ENCODE data around the gene PRDM16. TPM values are rescaled to one million over a fixed set of nuclear protein-coding genes. Genes with fewer than 3 reads are reported as not detected.

The PRDM16 gene
- total and polyA plus RNA-seq, 2 experiments from 2014 or later = 0.14 to 0.16 TPM

DNA sequence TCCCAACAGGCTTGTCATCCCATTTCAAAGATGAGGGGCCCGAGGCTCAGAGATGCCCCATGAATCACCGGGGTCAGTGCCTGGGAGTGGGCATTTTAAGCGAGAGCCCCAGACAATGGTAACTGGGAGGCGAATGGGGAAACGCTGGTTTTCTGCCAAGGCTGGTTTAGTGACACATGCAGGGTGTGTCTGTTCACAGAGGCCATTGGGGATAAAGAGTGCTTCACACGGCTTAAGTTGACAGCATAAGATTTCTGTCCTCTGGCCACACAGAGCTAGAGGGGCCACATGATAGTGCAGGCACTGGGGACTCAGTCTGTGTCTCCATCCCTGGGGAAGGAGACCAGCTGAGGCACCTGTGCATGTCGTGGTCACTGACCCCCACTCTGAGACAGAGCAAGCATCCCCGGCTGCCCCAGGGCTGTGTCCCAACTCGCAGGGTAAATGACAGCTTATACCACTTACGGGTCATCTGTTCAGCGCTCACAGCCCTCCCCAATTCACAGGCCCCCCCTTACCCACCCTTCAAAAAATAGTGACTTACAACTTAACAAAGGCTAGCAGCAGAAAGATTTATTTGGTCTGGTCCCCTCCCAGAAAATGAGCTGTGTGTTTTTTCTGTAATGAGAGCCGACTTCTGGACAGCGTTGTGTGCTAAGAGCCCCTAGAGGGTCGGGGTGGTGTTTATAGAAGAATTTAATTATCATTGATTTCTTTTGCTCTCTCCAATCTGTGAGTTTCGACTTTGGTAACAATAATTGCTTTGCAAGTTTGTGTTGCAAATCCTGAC is 350.6 kb downstream of the PRDM16 start:
- Histone ChIP-seq H3K9me2 (ENCODE audit: insufficient read depth) (no peaks in the 10 kb centered on the region), H2AFZ (no peak overlapping the region)
- H3K27ac Mint-ChIP-seq = no peak overlapping the region

More for the DNA sequence above, 350.6 kb downstream of the PRDM16 start:
- H3F3A ChIP-seq (replicated peaks; ENCODE audit: low read depth) = no peaks in the 10 kb centered on the region
- no peak for DNase-seq (ENCODE audit: low spot score)
- H3K4me3 ChIP-seq = no peak overlapping the region
- no peaks in the 10 kb centered on the region for H3K4me1 ChIP-seq (ENCODE audit: insufficient read depth)
- no peak overlapping the region for H3K27ac ChIP-seq (ENCODE audit: low read depth)
- no peak overlapping the region for H3K4me3 Mint-ChIP-seq
- H3K9me3 Mint-ChIP-seq = peaks cover 14% of the 10 kb centered on the region
- ATAC-seq = no peak
- H3K36me3 Mint-ChIP-seq (ENCODE audit: low read depth) = peaks cover 4% of the 10 kb centered on the region; the same call in 1 of the 3 replicates
- no peaks in the 10 kb centered on the region; the same call in 2 of the 3 replicates for H3K4me1 Mint-ChIP-seq
- no peak overlapping the region for H3K4me2 ChIP-seq
- H3K27me3 Mint-ChIP-seq (ENCODE audit: insufficient read depth, low read depth, poor library complexity) = peaks cover 5% of the 10 kb centered on the region
- no peaks in the 10 kb centered on the region for H3K79me2 ChIP-seq (replicated peaks; ENCODE audit: insufficient read depth)
- H4K20me1 ChIP-seq (replicated peaks; ENCODE audit: insufficient read depth) = no peaks in the 10 kb centered on the region
- no peaks in the 10 kb centered on the region for H3K27me3 ChIP-seq (ENCODE audit: insufficient read depth)
- H3K36me3 ChIP-seq (ENCODE audit: insufficient read depth) = no peaks in the 10 kb centered on the region
- TF ChIP-seq POLR2AphosphoS5 (IDR thresholded peaks at IDR 0.05; ENCODE audit: low read depth) (no peak), ZNF114 (CRISPR knock-in tag; IDR thresholded peaks at IDR 0.05) (no peak), JUNB (IDR thresholded peaks at IDR 0.05; ENCODE audit: unreplicated experiment) (no peak), EZH2 (IDR thresholded peaks at IDR 0.05; ENCODE audit: low read depth, unreplicated experiment) (no peak), ZNF331 (CRISPR knock-in tag; IDR thresholded peaks at IDR 0.05; ENCODE audit: low read depth) (no peak), CREB1 (CRISPR knock-in tag; IDR thresholded peaks at IDR 0.05; ENCODE audit: low read depth) (no peak), STAT1 (IDR thresholded peaks at IDR 0.05; ENCODE audit: unreplicated experiment) (no peak), NANOG (IDR thresholded peaks at IDR 0.05; ENCODE audit: borderline replicate concordance) (no peak), EZH2phosphoT487 (IDR thresholded peaks at IDR 0.05; ENCODE audit: unreplicated experiment) (no peak)
- TF ChIP-seq, protein P1, sequence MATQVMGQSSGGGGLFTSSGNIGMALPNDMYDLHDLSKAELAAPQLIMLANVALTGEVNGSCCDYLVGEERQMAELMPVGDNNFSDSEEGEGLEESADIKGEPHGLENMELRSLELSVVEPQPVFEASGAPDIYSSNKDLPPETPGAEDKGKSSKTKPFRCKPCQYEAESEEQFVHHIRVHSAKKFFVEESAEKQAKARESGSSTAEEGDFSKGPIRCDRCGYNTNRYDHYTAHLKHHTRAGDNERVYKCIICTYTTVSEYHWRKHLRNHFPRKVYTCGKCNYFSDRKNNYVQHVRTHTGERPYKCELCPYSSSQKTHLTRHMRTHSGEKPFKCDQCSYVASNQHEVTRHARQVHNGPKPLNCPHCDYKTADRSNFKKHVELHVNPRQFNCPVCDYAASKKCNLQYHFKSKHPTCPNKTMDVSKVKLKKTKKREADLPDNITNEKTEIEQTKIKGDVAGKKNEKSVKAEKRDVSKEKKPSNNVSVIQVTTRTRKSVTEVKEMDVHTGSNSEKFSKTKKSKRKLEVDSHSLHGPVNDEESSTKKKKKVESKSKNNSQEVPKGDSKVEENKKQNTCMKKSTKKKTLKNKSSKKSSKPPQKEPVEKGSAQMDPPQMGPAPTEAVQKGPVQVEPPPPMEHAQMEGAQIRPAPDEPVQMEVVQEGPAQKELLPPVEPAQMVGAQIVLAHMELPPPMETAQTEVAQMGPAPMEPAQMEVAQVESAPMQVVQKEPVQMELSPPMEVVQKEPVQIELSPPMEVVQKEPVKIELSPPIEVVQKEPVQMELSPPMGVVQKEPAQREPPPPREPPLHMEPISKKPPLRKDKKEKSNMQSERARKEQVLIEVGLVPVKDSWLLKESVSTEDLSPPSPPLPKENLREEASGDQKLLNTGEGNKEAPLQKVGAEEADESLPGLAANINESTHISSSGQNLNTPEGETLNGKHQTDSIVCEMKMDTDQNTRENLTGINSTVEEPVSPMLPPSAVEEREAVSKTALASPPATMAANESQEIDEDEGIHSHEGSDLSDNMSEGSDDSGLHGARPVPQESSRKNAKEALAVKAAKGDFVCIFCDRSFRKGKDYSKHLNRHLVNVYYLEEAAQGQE (IDR thresholded peaks at IDR 0.05; ENCODE audit: unreplicated experiment) = no peak
- TF ChIP-seq, protein P2, sequence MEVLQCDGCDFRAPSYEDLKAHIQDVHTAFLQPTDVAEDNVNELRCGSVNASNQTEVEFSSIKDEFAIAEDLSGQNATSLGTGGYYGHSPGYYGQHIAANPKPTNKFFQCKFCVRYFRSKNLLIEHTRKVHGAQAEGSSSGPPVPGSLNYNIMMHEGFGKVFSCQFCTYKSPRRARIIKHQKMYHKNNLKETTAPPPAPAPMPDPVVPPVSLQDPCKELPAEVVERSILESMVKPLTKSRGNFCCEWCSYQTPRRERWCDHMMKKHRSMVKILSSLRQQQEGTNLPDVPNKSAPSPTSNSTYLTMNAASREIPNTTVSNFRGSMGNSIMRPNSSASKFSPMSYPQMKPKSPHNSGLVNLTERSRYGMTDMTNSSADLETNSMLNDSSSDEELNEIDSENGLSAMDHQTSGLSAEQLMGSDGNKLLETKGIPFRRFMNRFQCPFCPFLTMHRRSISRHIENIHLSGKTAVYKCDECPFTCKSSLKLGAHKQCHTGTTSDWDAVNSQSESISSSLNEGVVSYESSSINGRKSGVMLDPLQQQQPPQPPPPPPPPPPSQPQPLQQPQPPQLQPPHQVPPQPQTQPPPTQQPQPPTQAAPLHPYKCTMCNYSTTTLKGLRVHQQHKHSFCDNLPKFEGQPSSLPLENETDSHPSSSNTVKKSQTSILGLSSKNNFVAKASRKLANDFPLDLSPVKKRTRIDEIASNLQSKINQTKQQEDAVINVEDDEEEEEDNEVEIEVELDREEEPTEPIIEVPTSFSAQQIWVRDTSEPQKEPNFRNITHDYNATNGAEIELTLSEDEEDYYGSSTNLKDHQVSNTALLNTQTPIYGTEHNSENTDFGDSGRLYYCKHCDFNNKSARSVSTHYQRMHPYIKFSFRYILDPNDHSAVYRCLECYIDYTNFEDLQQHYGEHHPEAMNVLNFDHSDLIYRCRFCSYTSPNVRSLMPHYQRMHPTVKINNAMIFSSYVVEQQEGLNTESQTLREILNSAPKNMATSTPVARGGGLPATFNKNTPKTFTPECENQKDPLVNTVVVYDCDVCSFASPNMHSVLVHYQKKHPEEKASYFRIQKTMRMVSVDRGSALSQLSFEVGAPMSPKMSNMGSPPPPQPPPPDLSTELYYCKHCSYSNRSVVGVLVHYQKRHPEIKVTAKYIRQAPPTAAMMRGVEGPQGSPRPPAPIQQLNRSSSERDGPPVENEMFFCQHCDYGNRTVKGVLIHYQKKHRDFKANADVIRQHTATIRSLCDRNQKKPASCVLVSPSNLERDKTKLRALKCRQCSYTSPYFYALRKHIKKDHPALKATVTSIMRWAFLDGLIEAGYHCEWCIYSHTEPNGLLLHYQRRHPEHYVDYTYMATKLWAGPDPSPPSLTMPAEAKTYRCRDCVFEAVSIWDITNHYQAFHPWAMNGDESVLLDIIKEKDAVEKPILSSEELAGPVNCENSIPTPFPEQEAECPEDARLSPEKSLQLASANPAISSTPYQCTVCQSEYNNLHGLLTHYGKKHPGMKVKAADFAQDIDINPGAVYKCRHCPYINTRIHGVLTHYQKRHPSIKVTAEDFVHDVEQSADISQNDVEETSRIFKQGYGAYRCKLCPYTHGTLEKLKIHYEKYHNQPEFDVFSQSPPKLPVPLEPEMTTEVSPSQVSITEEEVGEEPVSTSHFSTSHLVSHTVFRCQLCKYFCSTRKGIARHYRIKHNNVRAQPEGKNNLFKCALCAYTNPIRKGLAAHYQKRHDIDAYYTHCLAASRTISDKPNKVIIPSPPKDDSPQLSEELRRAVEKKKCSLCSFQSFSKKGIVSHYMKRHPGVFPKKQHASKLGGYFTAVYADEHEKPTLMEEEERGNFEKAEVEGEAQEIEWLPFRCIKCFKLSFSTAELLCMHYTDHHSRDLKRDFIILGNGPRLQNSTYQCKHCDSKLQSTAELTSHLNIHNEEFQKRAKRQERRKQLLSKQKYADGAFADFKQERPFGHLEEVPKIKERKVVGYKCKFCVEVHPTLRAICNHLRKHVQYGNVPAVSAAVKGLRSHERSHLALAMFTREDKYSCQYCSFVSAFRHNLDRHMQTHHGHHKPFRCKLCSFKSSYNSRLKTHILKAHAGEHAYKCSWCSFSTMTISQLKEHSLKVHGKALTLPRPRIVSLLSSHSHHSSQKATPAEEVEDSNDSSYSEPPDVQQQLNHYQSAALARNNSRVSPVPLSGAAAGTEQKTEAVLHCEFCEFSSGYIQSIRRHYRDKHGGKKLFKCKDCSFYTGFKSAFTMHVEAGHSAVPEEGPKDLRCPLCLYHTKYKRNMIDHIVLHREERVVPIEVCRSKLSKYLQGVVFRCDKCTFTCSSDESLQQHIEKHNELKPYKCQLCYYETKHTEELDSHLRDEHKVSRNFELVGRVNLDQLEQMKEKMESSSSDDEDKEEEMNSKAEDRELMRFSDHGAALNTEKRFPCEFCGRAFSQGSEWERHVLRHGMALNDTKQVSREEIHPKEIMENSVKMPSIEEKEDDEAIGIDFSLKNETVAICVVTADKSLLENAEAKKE (CRISPR knock-in tag; IDR thresholded peaks at IDR 0.05) = no peak
- TF ChIP-seq, protein P3, sequence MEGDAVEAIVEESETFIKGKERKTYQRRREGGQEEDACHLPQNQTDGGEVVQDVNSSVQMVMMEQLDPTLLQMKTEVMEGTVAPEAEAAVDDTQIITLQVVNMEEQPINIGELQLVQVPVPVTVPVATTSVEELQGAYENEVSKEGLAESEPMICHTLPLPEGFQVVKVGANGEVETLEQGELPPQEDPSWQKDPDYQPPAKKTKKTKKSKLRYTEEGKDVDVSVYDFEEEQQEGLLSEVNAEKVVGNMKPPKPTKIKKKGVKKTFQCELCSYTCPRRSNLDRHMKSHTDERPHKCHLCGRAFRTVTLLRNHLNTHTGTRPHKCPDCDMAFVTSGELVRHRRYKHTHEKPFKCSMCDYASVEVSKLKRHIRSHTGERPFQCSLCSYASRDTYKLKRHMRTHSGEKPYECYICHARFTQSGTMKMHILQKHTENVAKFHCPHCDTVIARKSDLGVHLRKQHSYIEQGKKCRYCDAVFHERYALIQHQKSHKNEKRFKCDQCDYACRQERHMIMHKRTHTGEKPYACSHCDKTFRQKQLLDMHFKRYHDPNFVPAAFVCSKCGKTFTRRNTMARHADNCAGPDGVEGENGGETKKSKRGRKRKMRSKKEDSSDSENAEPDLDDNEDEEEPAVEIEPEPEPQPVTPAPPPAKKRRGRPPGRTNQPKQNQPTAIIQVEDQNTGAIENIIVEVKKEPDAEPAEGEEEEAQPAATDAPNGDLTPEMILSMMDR (conservative IDR thresholded peaks at IDR 0.05; ENCODE audit: low read depth in 2 of 2) = no peak
- TF ChIP-seq, protein P4, sequence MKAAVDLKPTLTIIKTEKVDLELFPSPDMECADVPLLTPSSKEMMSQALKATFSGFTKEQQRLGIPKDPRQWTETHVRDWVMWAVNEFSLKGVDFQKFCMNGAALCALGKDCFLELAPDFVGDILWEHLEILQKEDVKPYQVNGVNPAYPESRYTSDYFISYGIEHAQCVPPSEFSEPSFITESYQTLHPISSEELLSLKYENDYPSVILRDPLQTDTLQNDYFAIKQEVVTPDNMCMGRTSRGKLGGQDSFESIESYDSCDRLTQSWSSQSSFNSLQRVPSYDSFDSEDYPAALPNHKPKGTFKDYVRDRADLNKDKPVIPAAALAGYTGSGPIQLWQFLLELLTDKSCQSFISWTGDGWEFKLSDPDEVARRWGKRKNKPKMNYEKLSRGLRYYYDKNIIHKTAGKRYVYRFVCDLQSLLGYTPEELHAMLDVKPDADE (IDR thresholded peaks at IDR 0.05) = no peak

All from GM23338 (cell line).